Measurements from ENCODE around the gene AFG3L2. TPM values are rescaled to one million over a fixed set of nuclear protein-coding genes. Genes with fewer than 3 reads are reported as not detected.

Gene AFG3L2
- total RNA-seq, 1 donor from 2014 or later: 46.7 TPM

GRCh38 chr18:12296087-12296403, 81.0 kb downstream of the AFG3L2 start:
- Mint-ChIP-seq H3K4me3 (ENCODE audit: unreplicated experiment) (no peak overlapping the region), H3K4me1 (ENCODE audit: low read depth, unreplicated experiment) (peaks cover 2% of the 10 kb centered on the region), H3K27me3 (ENCODE audit: low read depth, unreplicated experiment) (peaks cover 4% of the 10 kb centered on the region), H3K9me3 (ENCODE audit: unreplicated experiment) (peaks cover 5% of the 10 kb centered on the region), H3K27ac (ENCODE audit: unreplicated experiment) (peak overlapping the region; percentile 3), H3K36me3 (ENCODE audit: low read depth, unreplicated experiment) (peaks cover under 1% of the 10 kb centered on the region)
- Histone ChIP-seq H3K4me3 (ENCODE audit: insufficient read depth, low read depth, low read length) (no peak overlapping the region), H3K27ac (ENCODE audit: low read depth, low read length) (peak overlapping the region; percentile 66), H2AFZ (ENCODE audit: low read depth, low read length) (peak overlapping the region; percentile 32), H3K79me2 (ENCODE audit: insufficient read depth, low read length) (no peaks in the 10 kb centered on the region), H4K20me1 (ENCODE audit: insufficient read depth, low read length) (no peaks in the 10 kb centered on the region), H3K4me2 (ENCODE audit: low read length) (peak overlapping the region; percentile 48), H3K27me3 (ENCODE audit: insufficient read depth, low read length) (no peaks in the 10 kb centered on the region), H3K4me1 (ENCODE audit: insufficient read depth, low read length) (peaks cover 8% of the 10 kb centered on the region), H3K9ac (ENCODE audit: low read length) (peak overlapping the region; percentile 33), H3K36me3 (ENCODE audit: insufficient read depth, low read length) (no peaks in the 10 kb centered on the region), H3K9me3 (ENCODE audit: insufficient read depth, low read depth, low read length) (no peaks in the 10 kb centered on the region)
- TF ChIP-seq EZH2 (IDR thresholded peaks at IDR 0.05; ENCODE audit: insufficient read depth, low read length) (no peak), CTCF (IDR thresholded peaks at IDR 0.05; ENCODE audit: insufficient read depth, low read depth, low read length) (no peak)
- no peak for DNase-seq (ENCODE audit: low read depth)
- FAIRE-seq: no peak

GRCh38 chr18:12295389-12296086, 81.5 kb downstream of the AFG3L2 start:
- peak overlapping the region; percentile 66 for H3K27ac ChIP-seq (ENCODE audit: low read depth, low read length)
- H3K27me3 Mint-ChIP-seq (ENCODE audit: low read depth, unreplicated experiment): peaks cover 4% of the 10 kb centered on the region
- FAIRE-seq (no peak), DNase-seq (ENCODE audit: low read depth) (peak; percentile 45)
- peak overlapping the region; percentile 3 for H3K27ac Mint-ChIP-seq (ENCODE audit: unreplicated experiment)
- H3K4me2 ChIP-seq (ENCODE audit: low read length): peak overlapping the region; percentile 48
- H3K4me3 ChIP-seq (ENCODE audit: insufficient read depth, low read depth, low read length): no peak overlapping the region
- peaks cover 2% of the 10 kb centered on the region for H3K4me1 Mint-ChIP-seq (ENCODE audit: low read depth, unreplicated experiment)
- TF ChIP-seq CTCF (IDR thresholded peaks at IDR 0.05; ENCODE audit: insufficient read depth, low read depth, low read length) (no peak), EZH2 (IDR thresholded peaks at IDR 0.05; ENCODE audit: insufficient read depth, low read length) (no peak)
- H3K27me3 ChIP-seq (ENCODE audit: insufficient read depth, low read length): no peaks in the 10 kb centered on the region
- peaks cover 5% of the 10 kb centered on the region for H3K9me3 Mint-ChIP-seq (ENCODE audit: unreplicated experiment)
- no peaks in the 10 kb centered on the region for H4K20me1 ChIP-seq (ENCODE audit: insufficient read depth, low read length)
- H3K9ac ChIP-seq (ENCODE audit: low read length): peak overlapping the region; percentile 33
- H3K9me3 ChIP-seq (ENCODE audit: insufficient read depth, low read depth, low read length): no peaks in the 10 kb centered on the region
- H3K4me3 Mint-ChIP-seq (ENCODE audit: unreplicated experiment): no peak overlapping the region
- no peaks in the 10 kb centered on the region for H3K79me2 ChIP-seq (ENCODE audit: insufficient read depth, low read length)
- H3K36me3 ChIP-seq (ENCODE audit: insufficient read depth, low read length): no peaks in the 10 kb centered on the region
- H3K36me3 Mint-ChIP-seq (ENCODE audit: low read depth, unreplicated experiment): no peaks in the 10 kb centered on the region
- peaks cover 8% of the 10 kb centered on the region for H3K4me1 ChIP-seq (ENCODE audit: insufficient read depth, low read length)
- peak overlapping the region; percentile 32 for H2AFZ ChIP-seq (ENCODE audit: low read depth, low read length)

GRCh38 chr18:12293831-12294230, 83.2 kb downstream of the AFG3L2 start:
- H4K20me1 ChIP-seq (ENCODE audit: insufficient read depth, low read length): no peaks in the 10 kb centered on the region
- TF ChIP-seq CTCF (IDR thresholded peaks at IDR 0.05; ENCODE audit: insufficient read depth, low read depth, low read length) (no peak), EZH2 (IDR thresholded peaks at IDR 0.05; ENCODE audit: insufficient read depth, low read length) (no peak)
- no peak overlapping the region for H3K4me2 ChIP-seq (ENCODE audit: low read length)
- H2AFZ ChIP-seq (ENCODE audit: low read depth, low read length): no peak overlapping the region
- Mint-ChIP-seq H3K27ac (ENCODE audit: unreplicated experiment) (no peak overlapping the region), H3K4me1 (ENCODE audit: low read depth, unreplicated experiment) (peaks cover 9% of the 10 kb centered on the region), H3K4me3 (ENCODE audit: unreplicated experiment) (no peak overlapping the region), H3K27me3 (ENCODE audit: low read depth, unreplicated experiment) (peaks cover 4% of the 10 kb centered on the region), H3K36me3 (ENCODE audit: low read depth, unreplicated experiment) (no peaks in the 10 kb centered on the region), H3K9me3 (ENCODE audit: unreplicated experiment) (peaks cover 3% of the 10 kb centered on the region)
- peaks cover 12% of the 10 kb centered on the region for H3K4me1 ChIP-seq (ENCODE audit: insufficient read depth, low read length)
- H3K9me3 ChIP-seq (ENCODE audit: insufficient read depth, low read depth, low read length): no peaks in the 10 kb centered on the region
- FAIRE-seq: no peak
- no peak for DNase-seq (ENCODE audit: low read depth)
- H3K9ac ChIP-seq (ENCODE audit: low read length): no peak overlapping the region
- no peaks in the 10 kb centered on the region for H3K36me3 ChIP-seq (ENCODE audit: insufficient read depth, low read length)
- no peaks in the 10 kb centered on the region for H3K27me3 ChIP-seq (ENCODE audit: insufficient read depth, low read length)
- H3K79me2 ChIP-seq (ENCODE audit: insufficient read depth, low read length): no peaks in the 10 kb centered on the region
- H3K4me3 ChIP-seq (ENCODE audit: insufficient read depth, low read depth, low read length): no peak overlapping the region
- H3K27ac ChIP-seq (ENCODE audit: low read depth, low read length): no peak overlapping the region

Measured in astrocyte (in vitro differentiated cells and primary cell).